SJSA1 (cell line): ENCODE data around the gene ACTG1. TPM values are rescaled to one million over a fixed set of nuclear protein-coding genes. Genes with fewer than 3 reads are reported as not detected.

Experiments
- DNase-seq, 2 experiments: peaks; one replicate each; pipeline ENCODE4 v3.0.0-alpha.2; 2015 to 2020; ENCODE audit warnings: low spot score in 2 of 2, low read depth in 1 of 2
- H3K27ac ChIP-seq: fragments of 250-450 bp; sonication (Bioruptor Pico); 2 replicates; pipeline ENCODE4 v1.5.1; 2020; ENCODE audit warnings: mild to moderate bottlenecking, moderate library complexity
- H3K27me3 ChIP-seq: fragments of 250-450 bp; sonication (Bioruptor Pico); replicated peaks from 2 replicates; pipeline ENCODE4 v1.5.1; 2020; ENCODE audit warnings: mild to moderate bottlenecking, moderate library complexity
- H3K36me3 ChIP-seq: fragments of 250-450 bp; sonication (Bioruptor Pico); 2 replicates; pipeline ENCODE4 v1.5.1; 2020; ENCODE audit warnings: mild to moderate bottlenecking
- H3K4me1 ChIP-seq: fragments of 250-450 bp; sonication (Bioruptor Pico); replicated peaks from 2 replicates; pipeline ENCODE4 v1.6.1; 2021; ENCODE audit warnings: mild to moderate bottlenecking
- H3K4me3 ChIP-seq: fragments of 250-450 bp; sonication (Bioruptor Pico); 2 replicates; pipeline ENCODE4 v1.5.1; 2020; ENCODE audit warnings: mild to moderate bottlenecking
- H3K9me3 ChIP-seq: fragments of 250-450 bp; sonication (Bioruptor Pico); replicated peaks from 2 replicates; pipeline ENCODE4 v1.5.1; 2020; ENCODE audit warnings: mild to moderate bottlenecking
- total RNA-seq: library from RNA; depleted of rRNA; stranded (reverse); fragments of >200 nt; shearing (Covaris generic); gene quantifications from 2 replicates; pipeline ENCODE4 v1.2.3, GENCODE V29; 2014

Gene ACTG1
- total RNA-seq, 1 experiment from 2014 or later, result 9,784 TPM

- H3K4me3 ChIP-seq, result no peak overlapping the region
- 0 out of 2 replicates have a peak, but pooled peaks cover 3% of the 10 kb centered on the region for H3K9me3 ChIP-seq
- DNase-seq, result no peak
- peaks cover 8% of the 10 kb centered on the region; the same call in 1 of the 2 replicates for H3K4me1 ChIP-seq
- H3K27ac ChIP-seq, result no peak overlapping the region
- peaks cover 77% of the 10 kb centered on the region for H3K36me3 ChIP-seq
- no peaks in the 10 kb centered on the region for H3K27me3 ChIP-seq
These were observed 28.1 kb upstream of the ACTG1 start for GRCh38 chr17:81540676-81541027.

GRCh38 chr17:81539961-81540675 is 27.5 kb upstream of the ACTG1 start:
- H3K4me1 ChIP-seq, result peaks cover 8% of the 10 kb centered on the region; the same call in 1 of the 2 replicates
- H3K27ac ChIP-seq, result no peak overlapping the region
- H3K27me3 ChIP-seq, result no peaks in the 10 kb centered on the region
- H3K36me3 ChIP-seq, result peaks cover 72% of the 10 kb centered on the region
- no peak for DNase-seq
- H3K4me3 ChIP-seq, result no peak overlapping the region
- 0 out of 2 replicates have a peak, but pooled peaks cover 3% of the 10 kb centered on the region for H3K9me3 ChIP-seq

GRCh38 chr17:81539571-81539900 is 26.9 kb upstream of the ACTG1 start:
- no peak for DNase-seq
- Histone ChIP-seq H3K27ac (no peak overlapping the region), H3K36me3 (peaks cover 66% of the 10 kb centered on the region), H3K4me1 (peaks cover 8% of the 10 kb centered on the region; the same call in 1 of the 2 replicates), H3K4me3 (no peak overlapping the region), H3K9me3 (0 out of 2 replicates have a peak, but pooled peaks cover 3% of the 10 kb centered on the region), H3K27me3 (no peaks in the 10 kb centered on the region)

GRCh38 chr17:81538651-81539570 is 26.3 kb upstream of the ACTG1 start:
- Histone ChIP-seq H3K27ac (no peak overlapping the region), H3K4me1 (peaks cover 8% of the 10 kb centered on the region; the same call in 1 of the 2 replicates), H3K27me3 (no peaks in the 10 kb centered on the region), H3K36me3 (peaks cover 60% of the 10 kb centered on the region), H3K4me3 (no peak overlapping the region), H3K9me3 (0 out of 2 replicates have a peak, but pooled peaks cover 3% of the 10 kb centered on the region)
- DNase-seq, result no peak

- 0 out of 2 replicates have a peak, but pooled peaks cover 3% of the 10 kb centered on the region for H3K9me3 ChIP-seq
- no peaks in the 10 kb centered on the region for H3K27me3 ChIP-seq
- H3K4me1 ChIP-seq, result peaks cover 8% of the 10 kb centered on the region; the same call in 1 of the 2 replicates
- H3K27ac ChIP-seq, result no peak overlapping the region
- no peak overlapping the region for H3K4me3 ChIP-seq
- no peak for DNase-seq
- peaks cover 51% of the 10 kb centered on the region for H3K36me3 ChIP-seq
These were observed 25.4 kb upstream of the ACTG1 start for GRCh38 chr17:81537856-81538555.

- H3K4me1 ChIP-seq, result peaks cover 8% of the 10 kb centered on the region; the same call in 1 of the 2 replicates
- H3K27ac ChIP-seq, result no peak overlapping the region
- 0 out of 2 replicates have a peak, but pooled peaks cover under 1% of the 10 kb centered on the region for H3K9me3 ChIP-seq
- no peaks in the 10 kb centered on the region for H3K27me3 ChIP-seq
- peaks cover 45% of the 10 kb centered on the region for H3K36me3 ChIP-seq
- DNase-seq, result peak in 1 of 2 experiments; percentile 34
- no peak overlapping the region for H3K4me3 ChIP-seq
These were observed 24.8 kb upstream of the ACTG1 start for GRCh38 chr17:81537343-81537855.

- Histone ChIP-seq H3K27ac (no peak overlapping the region), H3K27me3 (no peaks in the 10 kb centered on the region), H3K4me1 (peaks cover 8% of the 10 kb centered on the region; the same call in 1 of the 2 replicates), H3K9me3 (no peaks in the 10 kb centered on the region), H3K4me3 (no peak overlapping the region), H3K36me3 (peaks cover 40% of the 10 kb centered on the region)
- no peak for DNase-seq
These were observed 24.0 kb upstream of the ACTG1 start for GRCh38 chr17:81536299-81537290.

GRCh38 chr17:81535480-81536298 is 23.1 kb upstream of the ACTG1 start:
- DNase-seq, result no peak
- Histone ChIP-seq H3K36me3 (peaks cover 31% of the 10 kb centered on the region), H3K4me1 (peaks cover 8% of the 10 kb centered on the region; the same call in 1 of the 2 replicates), H3K27me3 (no peaks in the 10 kb centered on the region), H3K9me3 (peaks cover 2% of the 10 kb centered on the region), H3K4me3 (no peak overlapping the region), H3K27ac (no peak overlapping the region)

- no peak for DNase-seq
- Histone ChIP-seq H3K4me3 (no peak overlapping the region), H3K36me3 (peaks cover 24% of the 10 kb centered on the region), H3K4me1 (peaks cover 8% of the 10 kb centered on the region; the same call in 1 of the 2 replicates), H3K27ac (no peak overlapping the region), H3K9me3 (peaks cover 4% of the 10 kb centered on the region), H3K27me3 (no peaks in the 10 kb centered on the region; the same call in 1 of the 2 replicates)
These were observed 22.4 kb upstream of the ACTG1 start for GRCh38 chr17:81535007-81535328.

GRCh38 chr17:81534157-81535006 is 21.8 kb upstream of the ACTG1 start:
- no peak for DNase-seq
- no peak overlapping the region for H3K27ac ChIP-seq
- H3K27me3 ChIP-seq, result peaks cover 3% of the 10 kb centered on the region
- no peak overlapping the region for H3K4me3 ChIP-seq
- peaks cover 4% of the 10 kb centered on the region for H3K9me3 ChIP-seq
- peaks cover 8% of the 10 kb centered on the region; the same call in 1 of the 2 replicates for H3K4me1 ChIP-seq
- peaks cover 18% of the 10 kb centered on the region for H3K36me3 ChIP-seq
